Thyroid gland (tissue), 4 donors: ENCODE results near the gene DNAJC13. TPM values are rescaled to one million over a fixed set of nuclear protein-coding genes. Genes with fewer than 3 reads are reported as not detected.
"Not testable (repeated sequence)": the region's sequence is repeated elsewhere in the genome, so short reads cannot be mapped to it uniquely, and the experiment has no call there.

Experiments used
- DNase-seq, 2 donors: peaks; one replicate each; pipeline ENCODE4 v3.0.0-alpha.2; 2019
- H3K27ac ChIP-seq, 3 donors: fragments of 200-600 bp; sonication (generic); 1 replicate in 2 of 3; 2 replicates in 1 of 3; pipeline ENCODE4 v1.5.1; 2016 to 2019; ENCODE audit warnings: mild to moderate bottlenecking in 1 of 3, moderate library complexity in 1 of 3
- H3K27me3 ChIP-seq: fragments of 200-600 bp; sonication (generic); one replicate; pipeline ENCODE4 v1.5.1; 2019
- H3K36me3 ChIP-seq, 2 donors: fragments of 200-600 bp; sonication (generic); one replicate each; pipeline ENCODE4 v1.5.1; 2016 to 2019
- H3K4me1 ChIP-seq, 2 donors: fragments of 200-600 bp; sonication (generic); one replicate each; pipeline ENCODE4 v1.5.1; 2017 to 2019
- H3K4me3 ChIP-seq, 3 donors: fragments of 200-600 bp; sonication (generic); replicated peaks in 1 of 3; 1 replicate in 2 of 3; 2 replicates in 1 of 3; pipeline ENCODE4 v1.5.1; 2016; ENCODE audit warnings: mild to moderate bottlenecking in 1 of 3
- H3K9me3 ChIP-seq: fragments of 200-600 bp; sonication (generic); one replicate; pipeline ENCODE4 v1.5.1; 2017
- CTCF ChIP-seq, 6 experiments: fragments of 200-600 bp in 3 of 6; fragments of 450-650 bp in 3 of 6; sonication (generic) in 3 of 6; IDR thresholded peaks; one replicate each; pipeline ENCODE4 v1.5.1; 2016 to 2019; ENCODE audit warnings: antibody characterized with exemption in 6 of 6, mild to moderate bottlenecking in 2 of 6, inconsistent platforms in 1 of 6, moderate library complexity in 1 of 6
- POLR2A ChIP-seq, 2 donors: fragments of 450-650 bp; IDR thresholded peaks; one replicate each; pipeline ENCODE4 v1.6.1; 2017; ENCODE audit warnings: antibody characterized with exemption in 2 of 2, mild to moderate bottlenecking in 2 of 2, moderate library complexity in 1 of 2
- WGBS, 2 donors: methylation state at CpG; one replicate each; pipeline ENCODE4 v1.1.5; 2017; 5-methylcytosine and 5-hydroxymethylcytosine counted together
- intact Hi-C: fragments of 100-400 bp; cut with DNase I; formaldehyde crosslinking; loops from one replicate; pipeline ENCODE4 v1.15.1; 2023
- total RNA-seq, 4 donors: library from RNA; depleted of rRNA; stranded (reverse); fragments of >200 nt; gene quantifications; one replicate each; pipeline ENCODE4 v1.2.3, GENCODE V29; 2016

The DNAJC13 gene
- total RNA-seq, 4 donors from 2014 or later, result 47.3 to 56.6 (median 50.4) TPM

- Histone ChIP-seq H3K9me3 (no peaks in the 10 kb centered on the region), H3K27ac (no peak overlapping the region), H3K4me1 (no peaks in the 10 kb centered on the region), H3K4me3 (no peak overlapping the region), H3K27me3 (no peaks in the 10 kb centered on the region), H3K36me3 (no peaks in the 10 kb centered on the region)
- 88 to 90% methylated on average over 8 of the region's 8 CpGs for WGBS, 2 donors
- intact Hi-C loops, result no loop called here
- no peak for TF ChIP-seq CTCF (IDR thresholded peaks at IDR 0.05)
- no peak for TF ChIP-seq POLR2A (IDR thresholded peaks at IDR 0.05)
- no peak for DNase-seq
Observed at GRCh38 chr3:132386259-132386658, 31.0 kb upstream of the DNAJC13 start.

GRCh38 chr3:132392675-132393074, 24.6 kb upstream of the DNAJC13 start:
- H3K4me1 ChIP-seq, intact Hi-C loops, H3K4me3 ChIP-seq, H3K36me3 ChIP-seq, H3K27me3 ChIP-seq, DNase-seq, H3K27ac ChIP-seq, H3K9me3 ChIP-seq: not testable (repeated sequence)
- 90 to 98% methylated on average over 1 of the region's 1 CpG for WGBS, 2 donors

GRCh38 chr3:132394320-132394719, 23.0 kb upstream of the DNAJC13 start:
- 52% methylated on average over 2 of the region's 2 CpGs for WGBS, 2 donors
- Histone ChIP-seq H3K36me3 (no peaks in the 10 kb centered on the region), H3K4me1 (no peaks in the 10 kb centered on the region), H3K27ac (no peak overlapping the region), H3K9me3 (no peaks in the 10 kb centered on the region), H3K4me3 (no peak overlapping the region), H3K27me3 (no peaks in the 10 kb centered on the region)
- DNase-seq, result no peak
- intact Hi-C loops, result no loop called here
- TF ChIP-seq CTCF (IDR thresholded peaks at IDR 0.05), result no peak
- no peak for TF ChIP-seq POLR2A (IDR thresholded peaks at IDR 0.05)

- Histone ChIP-seq H3K9me3 (no peaks in the 10 kb centered on the region), H3K4me1 (no peaks in the 10 kb centered on the region), H3K4me3 (no peak overlapping the region), H3K27me3 (no peaks in the 10 kb centered on the region), H3K27ac (no peak overlapping the region), H3K36me3 (no peaks in the 10 kb centered on the region)
- WGBS, 2 donors, result 55 to 74% methylated on average over 1 of the region's 1 CpG
- intact Hi-C loops, result no loop called here
- TF ChIP-seq POLR2A (IDR thresholded peaks at IDR 0.05) (no peak), CTCF (IDR thresholded peaks at IDR 0.05) (no peak)
- DNase-seq, result no peak
Observed at GRCh38 chr3:132395126-132395525, 22.2 kb upstream of the DNAJC13 start.

GRCh38 chr3:132396255-132396654, 21.0 kb upstream of the DNAJC13 start:
- Histone ChIP-seq H3K36me3 (no peaks in the 10 kb centered on the region), H3K27ac (no peak overlapping the region), H3K9me3 (no peaks in the 10 kb centered on the region), H3K4me1 (no peaks in the 10 kb centered on the region), H3K4me3 (no peak overlapping the region), H3K27me3 (no peaks in the 10 kb centered on the region)
- TF ChIP-seq POLR2A (IDR thresholded peaks at IDR 0.05) (no peak), CTCF (IDR thresholded peaks at IDR 0.05) (no peak)
- 94 to 96% methylated on average over 10 to 24 of the region's 24 CpGs for WGBS, 2 donors
- intact Hi-C loops, result no loop called here
- no peak for DNase-seq

GRCh38 chr3:132396776-132397175, 20.5 kb upstream of the DNAJC13 start:
- H3K36me3 ChIP-seq, H3K9me3 ChIP-seq, DNase-seq, intact Hi-C loops, H3K4me3 ChIP-seq, H3K27me3 ChIP-seq, H3K4me1 ChIP-seq, H3K27ac ChIP-seq: not testable (repeated sequence)
- 82 to 89% methylated on average over 8 of the region's 8 CpGs for WGBS, 2 donors
